HG03095 (cell line): ENCODE results near the gene RAX2.

Source experiments
- ATAC-seq: cut with Tn5 transposase; IDR thresholded peaks from one replicate; pipeline ENCODE4 v1.9.1; 2021; ENCODE audit warnings: moderate library complexity; ENCODE audit not compliant: unreplicated experiment

RAX2 gene

GRCh38 chr19:3801412-3802096 is 29.5 kb upstream of the RAX2 start:
- ATAC-seq: no peak

GRCh38 chr19:3800996-3801395 is 29.0 kb upstream of the RAX2 start:
- ATAC-seq: no peak

- ATAC-seq: no peak
Observed at GRCh38 chr19:3798137-3798536, 26.1 kb upstream of the RAX2 start.

- ATAC-seq: no peak
Observed at GRCh38 chr19:3796358-3796757, 24.3 kb upstream of the RAX2 start.

GRCh38 chr19:3793799-3794198 is 21.8 kb upstream of the RAX2 start:
- ATAC-seq: no peak

GRCh38 chr19:3792114-3792513 is 20.1 kb upstream of the RAX2 start:
- ATAC-seq: no peak

- ATAC-seq: no peak
Observed at GRCh38 chr19:3790941-3791340, 18.9 kb upstream of the RAX2 start.

GRCh38 chr19:3790209-3790734 is 18.2 kb upstream of the RAX2 start:
- no peak for ATAC-seq

- no peak for ATAC-seq
Observed at GRCh38 chr19:3788996-3789778, 17.2 kb upstream of the RAX2 start.

- no peak for ATAC-seq
Observed at GRCh38 chr19:3785938-3786824, 14.2 kb upstream of the RAX2 start, which contains the start of gene MATK. MATK (minus strand) TSS chr19:3786381; CDS start chr19:3785135, 1,246 bp downstream.

- ATAC-seq: no peak
Observed at GRCh38 chr19:3785451-3785937, 13.5 kb upstream of the RAX2 start.

GRCh38 chr19:3784607-3785450 is 12.8 kb upstream of the RAX2 start:
- ATAC-seq: no peak

GRCh38 chr19:3783660-3784584 is 11.9 kb upstream of the RAX2 start:
- no peak for ATAC-seq

GRCh38 chr19:3782903-3783302 is 10.9 kb upstream of the RAX2 start:
- ATAC-seq: no peak

- no peak for ATAC-seq
Observed at GRCh38 chr19:3782330-3782729, 10.3 kb upstream of the RAX2 start.

GRCh38 chr19:3781603-3782002 is 9.6 kb upstream of the RAX2 start:
- ATAC-seq: no peak

- no peak for ATAC-seq
Observed at GRCh38 chr19:3780786-3781304, 8.8 kb upstream of the RAX2 start.

- ATAC-seq: no peak
Observed at GRCh38 chr19:3778899-3779723, 7.1 kb upstream of the RAX2 start.
